Measurements from ENCODE around the gene KIF15. TPM values are rescaled to one million over a fixed set of nuclear protein-coding genes. Genes with fewer than 3 reads are reported as not detected.

Gene KIF15
- total RNA-seq, 4 donors from 2014 or later, result 0.98 to 2.5 (median 1.5) TPM; not detected in 1

- TF ChIP-seq CTCF (IDR thresholded peaks at IDR 0.05; ENCODE audit: low read depth), result no peak
Observed at GRCh38 chr3:44782891-44783290, 21.3 kb downstream of the KIF15 start.

- no peak for TF ChIP-seq CTCF (IDR thresholded peaks at IDR 0.05; ENCODE audit: low read depth)
Observed at GRCh38 chr3:44795197-44795596, 33.6 kb downstream of the KIF15 start.

GRCh38 chr3:44802011-44802410 is 40.4 kb downstream of the KIF15 start:
- TF ChIP-seq CTCF (IDR thresholded peaks at IDR 0.05; ENCODE audit: low read depth), result no peak

- TF ChIP-seq CTCF (IDR thresholded peaks at IDR 0.05; ENCODE audit: low read depth), result no peak
Observed at GRCh38 chr3:44803298-44803697, 41.7 kb downstream of the KIF15 start.

GRCh38 chr3:44805960-44806359 is 44.4 kb downstream of the KIF15 start:
- TF ChIP-seq CTCF (IDR thresholded peaks at IDR 0.05; ENCODE audit: low read depth), result no peak

GRCh38 chr3:44814751-44815150 is 53.2 kb downstream of the KIF15 start:
- no peak for TF ChIP-seq CTCF (IDR thresholded peaks at IDR 0.05; ENCODE audit: low read depth)

- no peak for TF ChIP-seq CTCF (IDR thresholded peaks at IDR 0.05; ENCODE audit: low read depth)
Observed at GRCh38 chr3:44825264-44825925, 63.8 kb downstream of the KIF15 start.
